Liver (tissue), 9 donors: ENCODE measurements around the gene KDM4D. TPM values are rescaled to one million over a fixed set of nuclear protein-coding genes. Genes with fewer than 3 reads are reported as not detected.

Experiments
- DNase-seq: peaks from one replicate; pipeline ENCODE4 v3.0.0-alpha.2; 2017; ENCODE audit warnings: low spot score
- H3K27ac ChIP-seq, 2 donors: one replicate each; pipeline ENCODE4 v1.7.0; 2013; ENCODE audit warnings: inconsistent platforms in 2 of 2, low read length in 2 of 2, control low read depth in 1 of 2, low read depth in 1 of 2, mild to moderate bottlenecking in 1 of 2
- H3K27me3 ChIP-seq, 4 donors: one replicate each; pipeline versions ENCODE4 v1.6.1 to v1.7.0; 2013; ENCODE audit warnings: low read length in 3 of 4, inconsistent platforms in 1 of 4, mild to moderate bottlenecking in 1 of 4, moderate library complexity in 1 of 4; ENCODE audit not compliant: control insufficient read depth in 4 of 4, insufficient read depth in 4 of 4
- H3K36me3 ChIP-seq, 4 donors: one replicate each; pipeline versions ENCODE4 v1.6.1 to v1.7.0; 2013; ENCODE audit warnings: low read length in 3 of 4, mild to moderate bottlenecking in 3 of 4, low read depth in 1 of 4, moderate library complexity in 1 of 4; ENCODE audit not compliant: control insufficient read depth in 4 of 4, insufficient read depth in 3 of 4
- H3K4me1 ChIP-seq, 4 donors: one replicate each; pipeline versions ENCODE4 v1.6.1 to v1.7.0; 2013; ENCODE audit warnings: low read length in 3 of 4, mild to moderate bottlenecking in 3 of 4, moderate library complexity in 1 of 4; ENCODE audit not compliant: control insufficient read depth in 4 of 4, insufficient read depth in 4 of 4
- H3K4me3 ChIP-seq, 3 donors: one replicate each; pipeline versions ENCODE4 v1.6.1 to v1.7.0; 2013; ENCODE audit warnings: low read length in 3 of 3, control low read depth in 1 of 3, low read depth in 1 of 3, mild to moderate bottlenecking in 1 of 3
- H3K9ac ChIP-seq, 2 donors: one replicate each; pipeline ENCODE4 v1.7.0; 2013; ENCODE audit warnings: low read length in 2 of 2, mild to moderate bottlenecking in 2 of 2, moderate library complexity in 2 of 2, control low read depth in 1 of 2, low read depth in 1 of 2
- H3K9me3 ChIP-seq, 4 donors: one replicate each; pipeline versions ENCODE4 v1.6.1 to v1.7.0; 2013; ENCODE audit warnings: low read length in 3 of 4; ENCODE audit not compliant: control insufficient read depth in 4 of 4
- ATF3 ChIP-seq: IDR thresholded peaks from 2 replicates; pipeline ENCODE4 v1.6.1; 2016; ENCODE audit warnings: antibody characterized with exemption
- EGR1 ChIP-seq, 2 donors: IDR thresholded peaks; 2 replicates each; pipeline ENCODE4 v1.6.1; 2016 to 2018; ENCODE audit warnings: antibody characterized with exemption in 2 of 2, low read depth in 2 of 2
- FOXA1 ChIP-seq: IDR thresholded peaks from 2 replicates; pipeline ENCODE4 v1.6.1; 2016; ENCODE audit warnings: antibody characterized with exemption
- FOXA2 ChIP-seq: IDR thresholded peaks from 2 replicates; pipeline ENCODE4 v1.6.1; 2016; ENCODE audit warnings: antibody characterized with exemption
- GABPA ChIP-seq, 2 donors: IDR thresholded peaks in 1 of 2; conservative IDR thresholded peaks in 1 of 2; 2 replicates each; pipeline ENCODE4 v1.6.1; 2016; ENCODE audit warnings: antibody characterized with exemption in 2 of 2, mild to moderate bottlenecking in 1 of 2, moderate library complexity in 1 of 2
- HNF4A ChIP-seq, 2 donors: conservative IDR thresholded peaks; 2 replicates each; pipeline ENCODE4 v1.6.1; 2016; ENCODE audit warnings: antibody characterized with exemption in 2 of 2, mild to moderate bottlenecking in 2 of 2
- HNF4G ChIP-seq: IDR thresholded peaks from 2 replicates; pipeline ENCODE4 v1.6.1; 2016; ENCODE audit warnings: antibody characterized with exemption
- JUND ChIP-seq, 2 donors: IDR thresholded peaks; 2 replicates each; pipeline ENCODE4 v1.6.1; 2016; ENCODE audit warnings: antibody characterized with exemption in 2 of 2
- MAX ChIP-seq: IDR thresholded peaks from 2 replicates; pipeline ENCODE4 v1.6.1; 2016; ENCODE audit warnings: antibody characterized with exemption
- NR2F2 ChIP-seq: IDR thresholded peaks from 2 replicates; pipeline ENCODE4 v1.6.1; 2016; ENCODE audit warnings: antibody characterized with exemption
- RAD21 ChIP-seq, 2 donors: IDR thresholded peaks; 2 replicates each; pipeline ENCODE4 v1.6.1; 2016; ENCODE audit warnings: antibody characterized with exemption in 2 of 2, mild to moderate bottlenecking in 2 of 2
- RXRA ChIP-seq, 2 donors: IDR thresholded peaks; 2 replicates each; pipeline ENCODE4 v1.6.1; 2017 to 2018; ENCODE audit warnings: antibody characterized with exemption in 2 of 2, mild to moderate bottlenecking in 1 of 2
- SP1 ChIP-seq: IDR thresholded peaks from 2 replicates; pipeline ENCODE4 v1.6.1; 2018; ENCODE audit warnings: antibody characterized with exemption, mild to moderate bottlenecking
- TAF1 ChIP-seq: conservative IDR thresholded peaks from 2 replicates; pipeline ENCODE4 v1.6.1; 2016; ENCODE audit warnings: antibody characterized with exemption, mild to moderate bottlenecking
- YY1 ChIP-seq: IDR thresholded peaks from 2 replicates; pipeline ENCODE4 v1.6.1; 2016; ENCODE audit warnings: antibody characterized with exemption, mild to moderate bottlenecking
- ZBTB33 ChIP-seq: IDR thresholded peaks from 2 replicates; pipeline ENCODE4 v1.6.1; 2016; ENCODE audit warnings: antibody characterized with exemption
- WGBS: extraction: QIAGEN DNeasy Blood & Tissue Kit; methylation state at CpG from one replicate; pipeline ENCODE4 v1.1.7; 2013; 5-methylcytosine and 5-hydroxymethylcytosine counted together
- polyA plus RNA-seq, 2 donors: library from polyadenylated mRNA; stranded (reverse) in 1 of 2; unstranded in 1 of 2; fragments of 200-250 nt in 1 of 2; fragments of >200 nt in 1 of 2; fragmentation: Nextera tagmentation in 1 of 2; extraction: Ambion mirVana in 1 of 2; gene quantifications; one replicate each; pipeline versions ENCODE4 v1.2.1 to v1.2.3, GENCODE V29; 2013 to 2015
- total RNA-seq, 2 donors: library from RNA; depleted of rRNA; stranded (reverse); fragments of >200 nt; gene quantifications; one replicate each; pipeline ENCODE4 v1.2.3, GENCODE V29; 2014
- TF ChIP-seq, protein P1 (sequence below): fragments of 150-350 bp; IDR thresholded peaks from 2 replicates; pipeline ENCODE4 v1.5.1; 2017; ENCODE audit warnings: improper control_type of control experiment, low read depth, low read length; ENCODE audit not compliant: missing input control
- TF ChIP-seq, protein P2 (sequence below): IDR thresholded peaks from 2 replicates; pipeline ENCODE4 v1.6.1; 2016; ENCODE audit warnings: antibody characterized with exemption, mild to moderate bottlenecking
- donor health status: healthy.
- donor health status: healthy.
- donor health status: healthy.
- donor health status: healthy.
- donor health status: healthy.

Gene KDM4D
- total and polyA plus RNA-seq, 4 donors = 0.11 to 0.23 (median 0.17) TPM

DNA sequence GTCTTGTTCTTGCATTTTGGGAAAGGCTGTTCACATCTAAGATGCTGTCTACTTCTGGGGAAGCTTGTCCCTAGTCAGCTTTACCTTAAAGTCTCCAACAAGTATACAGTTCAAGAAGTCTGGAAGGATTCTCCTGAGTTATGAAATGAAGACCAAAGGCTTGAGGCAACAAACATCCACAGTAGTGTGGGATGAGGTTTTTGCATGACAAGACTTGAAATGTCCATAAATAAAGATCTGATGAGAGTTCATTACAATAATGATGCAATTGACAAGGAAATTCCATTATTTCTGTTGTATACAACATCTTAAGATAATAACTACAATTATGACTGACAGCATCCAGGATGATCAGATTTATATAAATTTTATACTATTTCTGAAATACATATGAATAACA lies 30.2 kb downstream of the KDM4D start:
- Histone ChIP-seq H3K27me3 (no peaks in the 10 kb centered on the region), H3K4me1 (no peaks in the 10 kb centered on the region), H3K36me3 (no peaks in the 10 kb centered on the region), H3K4me3 (no peak overlapping the region), H3K9ac (no peak overlapping the region), H3K9me3 (peaks cover 0 to 8% (median 1%) of the 10 kb centered on the region in 4 donors), H3K27ac (no peak overlapping the region)
- no peak for DNase-seq
- TF ChIP-seq NR2F2 = no peak
- no peak for TF ChIP-seq FOXA2
- TF ChIP-seq, protein P1, sequence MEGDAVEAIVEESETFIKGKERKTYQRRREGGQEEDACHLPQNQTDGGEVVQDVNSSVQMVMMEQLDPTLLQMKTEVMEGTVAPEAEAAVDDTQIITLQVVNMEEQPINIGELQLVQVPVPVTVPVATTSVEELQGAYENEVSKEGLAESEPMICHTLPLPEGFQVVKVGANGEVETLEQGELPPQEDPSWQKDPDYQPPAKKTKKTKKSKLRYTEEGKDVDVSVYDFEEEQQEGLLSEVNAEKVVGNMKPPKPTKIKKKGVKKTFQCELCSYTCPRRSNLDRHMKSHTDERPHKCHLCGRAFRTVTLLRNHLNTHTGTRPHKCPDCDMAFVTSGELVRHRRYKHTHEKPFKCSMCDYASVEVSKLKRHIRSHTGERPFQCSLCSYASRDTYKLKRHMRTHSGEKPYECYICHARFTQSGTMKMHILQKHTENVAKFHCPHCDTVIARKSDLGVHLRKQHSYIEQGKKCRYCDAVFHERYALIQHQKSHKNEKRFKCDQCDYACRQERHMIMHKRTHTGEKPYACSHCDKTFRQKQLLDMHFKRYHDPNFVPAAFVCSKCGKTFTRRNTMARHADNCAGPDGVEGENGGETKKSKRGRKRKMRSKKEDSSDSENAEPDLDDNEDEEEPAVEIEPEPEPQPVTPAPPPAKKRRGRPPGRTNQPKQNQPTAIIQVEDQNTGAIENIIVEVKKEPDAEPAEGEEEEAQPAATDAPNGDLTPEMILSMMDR = no peak
- TF ChIP-seq RXRA (IDR thresholded peaks at IDR 0.05) = no peak
- TF ChIP-seq HNF4G = no peak
- no peak for TF ChIP-seq RAD21 (IDR thresholded peaks at IDR 0.05)
- no peak for TF ChIP-seq MAX
- no peak for TF ChIP-seq FOXA1
- TF ChIP-seq GABPA (IDR thresholded peaks at IDR 0.05 in 1 of 2, conservative IDR thresholded peaks at IDR 0.05 in 1 of 2) = no peak
- TF ChIP-seq EGR1 (IDR thresholded peaks at IDR 0.05; ENCODE audit: low read depth in 2 of 2) = no peak
- TF ChIP-seq SP1 = no peak
- TF ChIP-seq JUND (IDR thresholded peaks at IDR 0.05) = no peak
- TF ChIP-seq TAF1 = no peak
- TF ChIP-seq, protein P2, sequence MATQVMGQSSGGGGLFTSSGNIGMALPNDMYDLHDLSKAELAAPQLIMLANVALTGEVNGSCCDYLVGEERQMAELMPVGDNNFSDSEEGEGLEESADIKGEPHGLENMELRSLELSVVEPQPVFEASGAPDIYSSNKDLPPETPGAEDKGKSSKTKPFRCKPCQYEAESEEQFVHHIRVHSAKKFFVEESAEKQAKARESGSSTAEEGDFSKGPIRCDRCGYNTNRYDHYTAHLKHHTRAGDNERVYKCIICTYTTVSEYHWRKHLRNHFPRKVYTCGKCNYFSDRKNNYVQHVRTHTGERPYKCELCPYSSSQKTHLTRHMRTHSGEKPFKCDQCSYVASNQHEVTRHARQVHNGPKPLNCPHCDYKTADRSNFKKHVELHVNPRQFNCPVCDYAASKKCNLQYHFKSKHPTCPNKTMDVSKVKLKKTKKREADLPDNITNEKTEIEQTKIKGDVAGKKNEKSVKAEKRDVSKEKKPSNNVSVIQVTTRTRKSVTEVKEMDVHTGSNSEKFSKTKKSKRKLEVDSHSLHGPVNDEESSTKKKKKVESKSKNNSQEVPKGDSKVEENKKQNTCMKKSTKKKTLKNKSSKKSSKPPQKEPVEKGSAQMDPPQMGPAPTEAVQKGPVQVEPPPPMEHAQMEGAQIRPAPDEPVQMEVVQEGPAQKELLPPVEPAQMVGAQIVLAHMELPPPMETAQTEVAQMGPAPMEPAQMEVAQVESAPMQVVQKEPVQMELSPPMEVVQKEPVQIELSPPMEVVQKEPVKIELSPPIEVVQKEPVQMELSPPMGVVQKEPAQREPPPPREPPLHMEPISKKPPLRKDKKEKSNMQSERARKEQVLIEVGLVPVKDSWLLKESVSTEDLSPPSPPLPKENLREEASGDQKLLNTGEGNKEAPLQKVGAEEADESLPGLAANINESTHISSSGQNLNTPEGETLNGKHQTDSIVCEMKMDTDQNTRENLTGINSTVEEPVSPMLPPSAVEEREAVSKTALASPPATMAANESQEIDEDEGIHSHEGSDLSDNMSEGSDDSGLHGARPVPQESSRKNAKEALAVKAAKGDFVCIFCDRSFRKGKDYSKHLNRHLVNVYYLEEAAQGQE = no peak
- TF ChIP-seq ZBTB33 = no peak
- no peak for TF ChIP-seq ATF3

DNA sequence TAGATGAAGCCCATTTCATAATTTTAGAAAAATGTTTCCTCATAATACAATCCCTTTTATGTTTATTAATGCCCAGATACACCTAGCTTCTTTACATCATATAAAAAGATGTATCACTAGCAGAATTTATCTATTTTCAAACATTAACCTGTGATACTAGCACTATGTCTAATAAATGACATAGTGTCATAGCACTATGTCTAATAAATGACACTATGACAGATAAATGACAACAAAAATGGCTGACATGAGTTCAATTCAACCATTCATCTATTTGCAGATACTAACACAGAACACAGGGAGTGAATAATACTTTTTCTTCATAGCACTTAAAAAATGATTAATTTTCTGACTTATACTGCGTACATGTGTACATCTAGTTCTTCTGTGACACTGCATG lies 32.1 kb downstream of the KDM4D start:
- H3K27me3 ChIP-seq = peaks cover 0 to 4% (median 0%) of the 10 kb centered on the region in 4 donors
- H3K9me3 ChIP-seq = peaks cover 0 to 8% (median 1%) of the 10 kb centered on the region in 4 donors
- TF ChIP-seq HNF4A (conservative IDR thresholded peaks at IDR 0.05) (no peak), MAX (no peak), FOXA2 (no peak), RXRA (IDR thresholded peaks at IDR 0.05) (no peak), HNF4G (no peak), ZBTB33 (no peak), EGR1 (IDR thresholded peaks at IDR 0.05; ENCODE audit: low read depth in 2 of 2) (no peak), SP1 (no peak), TAF1 (no peak), NR2F2 (no peak), JUND (IDR thresholded peaks at IDR 0.05) (no peak), GABPA (IDR thresholded peaks at IDR 0.05 in 1 of 2, conservative IDR thresholded peaks at IDR 0.05 in 1 of 2) (no peak), FOXA1 (no peak), YY1 (no peak), RAD21 (IDR thresholded peaks at IDR 0.05) (no peak)
- TF ChIP-seq, protein P1 = no peak
- H3K36me3 ChIP-seq = no peaks in the 10 kb centered on the region
- no peak overlapping the region for H3K4me3 ChIP-seq
- no peak overlapping the region for H3K27ac ChIP-seq
- no peaks in the 10 kb centered on the region for H3K4me1 ChIP-seq
- 60% methylated on average over 1 of the region's 1 CpG for WGBS
- H3K9ac ChIP-seq = no peak overlapping the region
- DNase-seq = no peak
